ENCODE results near the gene GPD1L. TPM values are rescaled to one million over a fixed set of nuclear protein-coding genes. Genes with fewer than 3 reads are reported as not detected.

The GPD1L gene
- total RNA-seq, 4 donors from 2014 or later, result 80.8 to 168 (median 91.3) TPM

GRCh38 chr3:32181365-32181764 lies 74.9 kb downstream of the GPD1L start:
- intact Hi-C loops (cut with DNase I; ENCODE audit: low total_unique reads) (no loop called here), in situ Hi-C loops (cut with MboI; ENCODE audit: low sequenced_read_pairs in 4 of 4) (no loop called here)
- TF ChIP-seq CTCF (IDR thresholded peaks at IDR 0.05 in 4 of 5, conservative IDR thresholded peaks at IDR 0.05 in 1 of 5) (no peak), POLR2A (IDR thresholded peaks at IDR 0.05) (no peak)
- ATAC-seq (no peak), DNase-seq (no peak)
- no peak overlapping the region for H3K27ac ChIP-seq
- H3K4me1 ChIP-seq, result no peaks in the 10 kb centered on the region
- no peaks in the 10 kb centered on the region for H3K9me3 ChIP-seq
- no peaks in the 10 kb centered on the region for H3K36me3 ChIP-seq
- H3K27me3 ChIP-seq, result no peaks in the 10 kb centered on the region
- H3K4me3 ChIP-seq, result no peak overlapping the region

DNA sequence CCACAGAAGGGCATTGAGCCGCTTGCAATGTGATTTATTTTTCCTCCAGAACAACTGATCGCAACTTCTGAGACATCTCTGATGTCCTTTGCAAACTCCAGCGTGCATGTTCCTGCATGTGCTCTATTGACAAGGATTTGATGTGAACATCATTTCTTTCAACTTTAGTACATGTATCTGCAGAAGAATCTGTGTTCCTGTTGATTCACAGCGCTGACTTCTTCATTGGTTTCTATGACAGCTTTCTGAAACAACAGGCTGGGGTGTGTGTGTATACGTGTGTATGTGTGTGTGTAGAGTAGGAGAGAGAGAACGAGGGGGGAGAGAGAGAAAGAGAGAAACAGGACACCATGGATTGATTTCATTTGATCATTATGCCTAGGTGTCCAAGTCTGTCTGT lies 75.4 kb downstream of the GPD1L start:
- Histone ChIP-seq H3K9me3 (no peaks in the 10 kb centered on the region), H3K4me1 (no peaks in the 10 kb centered on the region), H3K27me3 (no peaks in the 10 kb centered on the region), H3K36me3 (no peaks in the 10 kb centered on the region), H3K4me3 (no peak overlapping the region), H3K27ac (no peak overlapping the region)
- intact Hi-C loops (cut with DNase I; ENCODE audit: low total_unique reads) (no loop called here), in situ Hi-C loops (cut with MboI; ENCODE audit: low sequenced_read_pairs in 4 of 4) (no loop called here)
- DNase-seq (no peak), ATAC-seq (no peak)
- TF ChIP-seq POLR2A (IDR thresholded peaks at IDR 0.05), result no peak
- TF ChIP-seq CTCF (IDR thresholded peaks at IDR 0.05 in 4 of 5, conservative IDR thresholded peaks at IDR 0.05 in 1 of 5), result no peak

DNA sequence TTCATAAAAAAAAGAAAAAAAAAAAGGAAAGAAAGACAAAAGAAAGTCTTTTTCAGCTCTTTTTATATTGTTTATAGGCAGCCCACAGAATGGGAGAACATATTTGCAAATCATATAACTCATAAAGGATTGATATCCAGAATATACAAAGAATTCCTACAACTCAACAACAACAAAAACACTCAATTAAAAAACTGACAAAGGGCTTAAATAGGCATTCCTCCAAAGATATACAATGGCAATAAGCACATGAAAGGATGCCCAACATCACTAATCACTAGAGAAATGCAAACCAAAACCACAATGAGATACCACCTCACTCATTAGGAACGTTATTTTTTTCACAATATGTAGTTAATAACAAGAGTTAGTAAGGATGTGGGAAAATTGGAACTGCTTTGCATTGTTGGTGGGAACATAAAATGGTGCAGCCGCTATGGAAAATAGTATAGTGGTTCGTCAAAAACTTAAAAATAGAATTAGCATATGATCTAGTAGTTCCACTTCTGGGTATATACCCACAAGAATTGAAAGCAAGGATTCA lies 77.8 kb downstream of the GPD1L start:
- H3K9me3 ChIP-seq, result no peaks in the 10 kb centered on the region
- no peaks in the 10 kb centered on the region for H3K27me3 ChIP-seq
- H3K4me3 ChIP-seq, result no peak overlapping the region
- TF ChIP-seq CTCF (IDR thresholded peaks at IDR 0.05 in 4 of 5, conservative IDR thresholded peaks at IDR 0.05 in 1 of 5) (no peak), POLR2A (IDR thresholded peaks at IDR 0.05) (no peak)
- H3K4me1 ChIP-seq, result no peaks in the 10 kb centered on the region
- DNase-seq, result no peak
- in situ Hi-C loops (cut with MboI; ENCODE audit: low sequenced_read_pairs in 4 of 4) (no loop called here), intact Hi-C loops (cut with DNase I; ENCODE audit: low total_unique reads) (no loop called here)
- no peaks in the 10 kb centered on the region for H3K36me3 ChIP-seq
- no peak for ATAC-seq
- no peak overlapping the region for H3K27ac ChIP-seq

DNA sequence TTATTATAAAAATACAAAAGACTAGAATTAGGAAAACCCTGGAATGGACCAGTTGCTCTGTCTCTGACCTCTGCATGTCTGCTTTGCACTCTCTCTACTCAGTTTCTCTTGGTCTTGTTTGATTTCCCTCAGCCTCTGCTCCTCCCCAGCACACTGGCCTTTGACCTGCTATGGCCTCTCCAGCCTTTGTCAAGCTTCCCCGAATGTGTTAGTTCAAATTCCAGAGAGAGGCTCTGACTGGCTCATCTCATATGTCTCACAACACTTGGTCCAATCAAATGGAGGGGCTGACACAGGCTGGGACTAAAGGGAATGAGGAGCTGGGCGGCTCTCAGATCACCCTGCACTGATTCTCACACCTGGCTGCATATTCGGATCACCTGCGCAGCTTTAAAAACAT lies 79.7 kb downstream of the GPD1L start:
- Histone ChIP-seq H3K9me3 (no peaks in the 10 kb centered on the region), H3K4me1 (no peaks in the 10 kb centered on the region), H3K36me3 (no peaks in the 10 kb centered on the region), H3K4me3 (no peak overlapping the region), H3K27ac (no peak overlapping the region), H3K27me3 (no peaks in the 10 kb centered on the region)
- DNase-seq, result no peak
- intact Hi-C loops (cut with DNase I; ENCODE audit: low total_unique reads) (no loop called here), in situ Hi-C loops (cut with MboI; ENCODE audit: low sequenced_read_pairs in 4 of 4) (no loop called here)
- no peak for ATAC-seq
- no peak for TF ChIP-seq CTCF (IDR thresholded peaks at IDR 0.05 in 4 of 5, conservative IDR thresholded peaks at IDR 0.05 in 1 of 5)
- TF ChIP-seq POLR2A (IDR thresholded peaks at IDR 0.05), result no peak

DNA sequence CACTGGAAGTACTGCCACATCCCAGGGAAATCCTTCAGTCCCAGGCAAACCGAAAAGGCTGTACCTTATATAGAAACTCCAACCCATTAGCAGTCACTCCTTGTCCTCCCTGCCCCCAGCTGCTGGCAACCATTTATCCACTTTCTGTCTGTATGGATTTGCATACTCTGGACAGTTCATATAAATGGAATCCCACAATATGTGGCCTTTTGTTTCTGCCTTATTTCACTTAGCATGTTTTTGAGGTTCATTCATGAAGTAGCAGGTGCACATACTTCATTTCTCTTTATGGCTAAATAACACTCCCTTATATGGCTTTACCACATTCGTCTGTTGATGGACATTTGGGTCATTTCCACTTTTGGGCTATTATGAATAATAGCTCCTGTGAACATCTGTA lies 80.5 kb downstream of the GPD1L start:
- intact Hi-C loops (cut with DNase I; ENCODE audit: low total_unique reads), result no loop called here
- in situ Hi-C loops (cut with MboI; ENCODE audit: low sequenced_read_pairs in 4 of 4), result no loop called here

More for the DNA sequence above, 80.5 kb downstream of the GPD1L start:
- DNase-seq (no peak), ATAC-seq (no peak)
- Histone ChIP-seq H3K9me3 (no peaks in the 10 kb centered on the region), H3K4me1 (no peaks in the 10 kb centered on the region), H3K27me3 (no peaks in the 10 kb centered on the region), H3K4me3 (no peak overlapping the region), H3K36me3 (no peaks in the 10 kb centered on the region), H3K27ac (no peak overlapping the region)
- no peak for TF ChIP-seq CTCF (IDR thresholded peaks at IDR 0.05 in 4 of 5, conservative IDR thresholded peaks at IDR 0.05 in 1 of 5)
- TF ChIP-seq POLR2A (IDR thresholded peaks at IDR 0.05), result no peak

All from gastrocnemius medialis (tissue), 4 donors.